Activated CD4-positive, alpha-beta T cell treated with anti-CD3 and anti-CD28 coated beads, Interleukin-2, Interleukin-6, amounts not matched to agents 100 ng/mL and 50 ng/mL, durations not matched to agents 16 hours and 8 hours (primary cell): ENCODE results near the gene CBLB.
A peak's percentile ranks its signal among the peaks of the same experiment; 100 is the strongest.
"Not testable (repeated sequence)": the region's sequence is repeated elsewhere in the genome, so short reads cannot be mapped to it uniquely, and the experiment has no call there.

ENCODE experiments used
- DNase-seq: peaks from one replicate; pipeline ENCODE4 v3.0.0-alpha.2; 2020

The CBLB gene

GRCh38 chr3:105844704-105845103 lies 24.1 kb downstream of the CBLB start:
- DNase-seq: no peak

GRCh38 chr3:105843994-105844393 lies 24.8 kb downstream of the CBLB start:
- DNase-seq: no peak

DNA sequence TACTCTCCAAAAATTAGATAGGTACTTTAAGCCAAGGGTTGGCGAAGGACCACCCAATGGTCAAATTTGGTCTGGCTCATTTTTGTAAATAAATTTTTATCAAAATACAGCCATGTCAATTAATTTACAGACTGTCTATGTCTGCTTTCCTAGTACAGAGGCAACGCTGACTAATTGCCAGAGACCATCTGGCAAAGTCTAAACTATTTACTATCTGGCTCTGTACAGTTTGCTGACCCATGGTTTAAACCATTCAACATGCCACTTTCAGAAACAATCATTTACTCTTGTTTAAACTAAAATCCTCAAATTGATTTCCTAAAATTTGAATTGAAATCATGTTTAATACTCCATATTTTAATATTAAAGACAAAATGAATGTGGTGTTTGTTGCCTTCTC lies 25.9 kb downstream of the CBLB start:
- no peak for DNase-seq

- DNase-seq: no peak
Observed at GRCh38 chr3:105842449-105842848, 26.4 kb downstream of the CBLB start.

GRCh38 chr3:105837947-105838346 lies 30.9 kb downstream of the CBLB start:
- DNase-seq: no peak

DNA sequence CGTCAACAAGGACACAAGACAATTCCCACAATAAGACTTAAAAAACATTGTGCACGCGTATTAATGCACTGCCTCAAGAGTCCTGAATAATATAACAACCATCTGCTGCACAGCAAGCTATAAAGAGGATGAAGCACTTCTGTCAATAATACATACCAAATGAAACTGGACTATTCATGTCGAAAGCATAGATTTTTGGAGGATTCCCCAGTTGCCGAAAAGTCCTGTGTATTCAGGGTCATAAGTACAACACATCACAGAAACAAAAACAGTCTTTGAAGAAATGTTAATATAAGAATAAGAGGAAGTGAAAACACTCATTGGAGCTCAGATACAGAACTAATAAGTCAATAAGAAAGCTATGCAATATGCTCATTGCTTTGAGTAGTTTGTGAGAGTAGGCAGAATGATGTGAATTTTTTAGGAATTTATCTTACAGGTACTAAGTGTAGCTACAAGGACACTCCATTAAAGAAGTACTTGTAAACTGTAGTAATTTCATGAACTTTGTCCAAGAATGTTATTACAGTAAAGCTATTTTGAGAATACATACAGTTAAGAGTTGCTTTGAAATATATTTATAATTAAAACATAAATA lies 31.6 kb downstream of the CBLB start:
- peak; percentile 71 for DNase-seq

GRCh38 chr3:105836533-105836932 lies 32.3 kb downstream of the CBLB start:
- peak; percentile 87 for DNase-seq

DNA sequence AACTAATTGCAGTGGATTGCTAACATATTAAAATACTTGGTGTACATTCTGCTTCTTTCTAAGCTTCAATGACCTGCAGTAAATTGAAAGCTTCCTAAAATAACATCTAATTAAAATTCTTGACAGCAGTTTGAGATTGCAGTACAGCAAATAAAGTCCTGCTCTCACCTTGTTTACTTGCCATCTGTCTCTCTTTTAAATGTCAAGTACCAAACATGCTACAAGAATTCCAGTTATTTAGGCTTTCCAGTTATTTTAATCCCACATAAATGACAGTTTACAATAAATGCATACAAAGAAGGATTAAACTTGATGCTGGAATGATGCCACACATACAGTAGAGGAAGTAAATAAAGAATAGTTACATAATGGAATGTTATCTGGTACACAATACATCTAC lies 33.2 kb downstream of the CBLB start:
- DNase-seq: no peak

- no peak for DNase-seq
Observed at GRCh38 chr3:105834768-105835167, 34.0 kb downstream of the CBLB start.

DNA sequence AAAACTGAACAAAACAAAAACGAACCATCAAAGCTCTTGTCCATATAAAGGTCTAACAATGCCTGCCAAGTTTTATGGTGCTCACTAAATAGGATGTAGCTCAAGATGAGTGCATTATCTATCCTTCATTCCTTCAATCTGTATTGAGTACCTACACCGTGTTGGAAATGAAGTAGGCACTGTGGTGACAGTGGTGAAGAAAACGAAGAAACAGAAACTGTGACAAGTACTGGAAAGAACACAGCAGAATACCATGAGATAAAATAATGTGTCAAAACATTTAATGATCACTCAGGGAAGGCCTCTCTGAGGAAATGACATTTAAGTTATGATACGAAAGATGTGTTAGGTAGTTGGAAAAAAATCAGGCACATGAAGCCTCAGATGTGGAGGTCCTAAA lies 36.2 kb downstream of the CBLB start:
- DNase-seq: peak; percentile 57

DNA sequence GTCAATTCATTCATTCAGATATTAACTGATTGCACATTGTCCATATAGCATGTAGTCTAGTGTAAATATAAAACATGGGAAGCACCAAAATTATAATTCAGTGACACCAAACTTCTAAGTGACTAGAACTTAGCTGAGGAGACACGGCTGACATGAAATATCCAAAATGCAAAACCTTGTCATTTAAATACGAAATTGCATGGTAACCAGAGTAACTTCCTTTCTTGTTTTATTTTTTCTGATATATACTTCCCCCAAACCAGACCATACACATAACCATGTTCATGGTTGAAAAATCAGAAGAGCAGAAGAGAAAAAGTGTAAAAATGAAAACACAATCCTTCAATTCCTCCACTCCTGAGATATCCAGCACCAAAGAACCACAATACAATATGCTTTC lies 38.0 kb downstream of the CBLB start:
- DNase-seq: no peak

DNA sequence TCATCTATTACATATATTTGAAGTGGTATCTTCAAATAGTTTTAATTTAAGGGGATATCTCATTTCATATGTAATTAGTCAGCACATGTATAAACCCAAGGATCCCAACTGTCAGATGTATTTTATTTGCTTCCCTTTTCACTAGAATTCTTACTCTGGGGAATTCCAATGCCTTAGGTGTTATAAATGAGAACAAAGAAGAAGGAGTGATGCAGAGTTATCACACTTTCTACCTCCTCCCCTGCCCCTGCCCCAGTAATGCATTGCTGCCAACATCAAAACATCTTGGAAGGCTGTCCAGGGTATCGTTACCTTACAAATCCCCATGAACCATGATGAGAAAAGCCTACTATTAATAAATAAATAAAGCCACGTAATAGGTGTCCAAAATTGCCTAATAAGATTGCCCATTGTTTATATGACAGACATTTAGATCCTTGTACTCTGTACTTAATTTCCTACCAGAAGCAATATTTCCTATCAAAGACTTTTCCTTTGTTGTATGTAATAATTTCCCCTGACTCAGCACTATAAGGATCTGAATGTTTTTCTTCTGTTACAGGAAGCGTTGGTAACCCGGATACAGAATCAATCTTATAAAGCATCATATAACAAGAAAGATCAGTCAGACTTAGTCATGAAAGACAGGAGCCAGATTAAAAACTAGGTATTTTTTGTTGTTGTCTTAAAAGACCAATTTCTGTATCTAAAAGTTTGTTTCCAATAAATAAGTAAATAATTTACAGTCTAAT lies 38.8 kb downstream of the CBLB start:
- peak; percentile 44 for DNase-seq

GRCh38 chr3:105829229-105829628 lies 39.6 kb downstream of the CBLB start:
- DNase-seq: peak; percentile 58

- peak; percentile 61 for DNase-seq
Observed at GRCh38 chr3:105828703-105829102, 40.1 kb downstream of the CBLB start.

DNA sequence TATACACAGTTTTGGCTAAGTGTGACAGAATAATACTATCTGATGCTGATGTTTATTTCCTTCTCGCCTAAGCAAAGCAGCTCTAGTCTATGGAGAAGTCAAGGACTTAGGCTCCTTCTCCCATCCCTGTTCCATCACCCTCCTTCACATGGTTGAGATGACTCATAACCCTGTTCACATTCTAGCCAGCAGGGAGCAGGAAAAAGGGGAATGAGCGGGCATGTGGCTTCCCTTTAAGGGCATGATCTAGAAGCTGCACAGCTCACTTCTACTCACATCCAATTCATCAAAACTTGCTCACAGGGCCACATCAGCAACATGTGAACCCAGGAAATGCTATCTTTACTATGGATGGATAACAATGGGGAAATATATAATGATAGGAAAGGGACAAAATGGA lies 40.9 kb downstream of the CBLB start:
- peak; percentile 55 for DNase-seq

DNA sequence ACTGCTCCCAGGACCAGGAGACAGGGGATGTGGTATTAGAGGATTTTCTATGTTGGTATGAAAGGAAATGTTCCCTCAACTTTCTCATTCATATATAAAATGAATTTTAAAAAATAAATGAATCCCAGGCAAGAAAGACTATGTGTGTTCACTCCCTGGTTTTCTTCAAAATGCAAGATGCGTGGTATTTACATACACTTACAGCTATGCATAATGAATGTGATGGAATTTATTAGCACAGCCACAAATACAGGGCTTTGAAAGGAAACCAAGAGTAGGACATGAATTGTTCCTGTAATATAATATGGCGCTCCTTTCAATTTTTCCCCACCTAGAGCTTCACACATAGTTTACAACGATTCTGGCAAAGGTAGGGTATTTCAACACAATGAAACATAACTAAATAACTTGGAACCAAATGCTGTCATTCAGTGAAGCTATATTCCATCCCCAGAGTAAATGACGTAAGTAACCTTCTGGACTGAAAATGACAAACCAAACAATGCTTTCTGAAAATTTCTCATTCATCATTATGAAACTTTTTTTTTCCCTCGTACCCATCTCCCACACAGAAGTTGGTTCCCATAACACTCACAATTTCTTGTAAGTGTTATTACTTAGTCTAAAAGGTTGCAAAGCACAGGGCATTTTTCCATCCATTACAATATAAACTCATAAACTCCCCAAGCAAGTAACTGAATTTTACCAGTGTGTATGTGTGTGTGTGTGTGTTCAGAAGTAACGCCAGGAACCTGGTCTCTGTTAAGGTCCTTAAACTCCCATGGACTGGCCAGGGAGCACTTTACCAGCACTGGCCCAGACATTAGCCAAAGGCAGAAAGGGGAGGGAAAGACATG lies 41.8 kb downstream of the CBLB start:
- peak; percentile 69 for DNase-seq

GRCh38 chr3:105824129-105824528 lies 44.7 kb downstream of the CBLB start:
- no peak for DNase-seq

GRCh38 chr3:105823149-105823867 lies 45.5 kb downstream of the CBLB start:
- peak; percentile 45 for DNase-seq

DNA sequence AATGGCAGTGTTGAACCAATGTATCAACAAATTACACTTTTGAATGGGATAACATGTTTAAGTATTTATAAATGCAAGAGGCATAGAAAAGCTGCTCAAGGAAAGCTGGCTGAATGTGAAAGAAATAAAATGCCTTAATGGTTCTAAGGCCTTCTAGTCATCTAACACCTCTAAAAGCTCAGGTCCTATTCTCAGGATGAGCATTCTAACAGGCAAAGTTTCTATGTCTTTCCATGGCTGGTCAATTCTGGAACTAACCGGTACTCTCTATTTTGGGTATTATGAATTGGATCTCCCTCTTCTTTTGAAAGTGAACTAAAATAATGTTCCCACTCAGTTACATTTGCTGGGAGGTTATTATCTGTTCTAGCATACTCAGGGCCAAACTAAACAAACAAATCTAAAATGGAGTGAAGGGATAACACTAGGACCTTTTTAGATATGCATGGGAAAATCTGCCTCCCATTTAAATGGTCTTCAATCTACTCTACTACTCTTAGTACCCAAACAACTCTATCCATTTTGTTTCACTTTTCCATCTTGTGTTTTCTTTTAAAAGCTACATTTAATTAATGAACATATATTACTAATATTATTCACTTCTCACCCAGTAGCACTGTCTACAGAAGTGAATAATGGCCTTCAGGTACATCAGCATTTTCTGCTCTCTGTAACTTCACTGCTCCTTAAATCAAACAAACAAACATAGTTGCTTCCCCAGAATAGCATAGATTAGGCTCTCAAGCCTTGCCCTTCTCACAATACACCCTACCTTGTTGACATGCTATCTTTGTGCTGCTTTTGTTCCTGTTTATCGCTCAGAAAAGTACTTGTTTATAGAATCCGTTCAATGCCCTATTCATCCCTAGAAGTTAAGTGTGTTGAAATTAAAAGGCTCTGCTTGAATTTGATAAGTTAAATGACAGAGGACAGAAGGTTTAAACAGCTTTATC lies 46.4 kb downstream of the CBLB start:
- DNase-seq: no peak

- DNase-seq: no peak
Observed at GRCh38 chr3:105821433-105821832, 47.4 kb downstream of the CBLB start.

- DNase-seq: no peak
Observed at GRCh38 chr3:105816833-105817232, 52.0 kb downstream of the CBLB start.

- not testable (repeated sequence) for DNase-seq
Observed at GRCh38 chr3:105815331-105815730, 53.5 kb downstream of the CBLB start.
